Type B pancreatic cell (in vitro differentiated cells): ENCODE data around the gene IER3. TPM values are rescaled to one million over a fixed set of nuclear protein-coding genes. Genes with fewer than 3 reads are reported as not detected.
A peak's percentile ranks its signal among the peaks of the same experiment; 100 is the strongest.

Source experiments
- DNase-seq: peaks from one replicate; pipeline ENCODE4 v3.0.0; 2021; ENCODE audit warnings: mixed read lengths; ENCODE audit not compliant: unreplicated experiment; ENCODE audit errors: extremely low spot score
- H3K27ac Mint-ChIP-seq: 2 replicates; pipeline ENCODE4 v1.8.0; 2021; ENCODE audit warnings: mild to moderate bottlenecking, mixed read lengths
- H3K27me3 Mint-ChIP-seq: 2 replicates; pipeline ENCODE4 v1.8.0; 2021; ENCODE audit warnings: mixed read lengths
- H3K36me3 Mint-ChIP-seq: 2 replicates; pipeline ENCODE4 v1.8.0; 2021; ENCODE audit warnings: mixed read lengths
- H3K4me1 Mint-ChIP-seq: one replicate; pipeline ENCODE4 v1.8.0; 2021; ENCODE audit warnings: mixed read lengths; ENCODE audit not compliant: unreplicated experiment
- H3K4me3 Mint-ChIP-seq: 2 replicates; pipeline ENCODE4 v1.8.0; 2021; ENCODE audit warnings: mild to moderate bottlenecking, mixed read lengths
- H3K9me3 Mint-ChIP-seq: 2 replicates; pipeline ENCODE4 v1.8.0; 2021; ENCODE audit warnings: mixed read lengths
- total RNA-seq: library from RNA; stranded (reverse); gene quantifications from 2 replicates; pipeline ENCODE4 v1.2.1, GENCODE V29; 2021; ENCODE audit warnings: low replicate concordance
- TF ChIP-seq, protein P1 (sequence below): fragments of 200-600 bp; sonication (generic); conservative IDR thresholded peaks from 2 replicates; pipeline ENCODE4 v1.5.0; 2021; ENCODE audit warnings: antibody characterized with exemption, mild to moderate bottlenecking

The IER3 gene
- total RNA-seq, 1 donor from 2014 or later = 24.3 TPM

DNA sequence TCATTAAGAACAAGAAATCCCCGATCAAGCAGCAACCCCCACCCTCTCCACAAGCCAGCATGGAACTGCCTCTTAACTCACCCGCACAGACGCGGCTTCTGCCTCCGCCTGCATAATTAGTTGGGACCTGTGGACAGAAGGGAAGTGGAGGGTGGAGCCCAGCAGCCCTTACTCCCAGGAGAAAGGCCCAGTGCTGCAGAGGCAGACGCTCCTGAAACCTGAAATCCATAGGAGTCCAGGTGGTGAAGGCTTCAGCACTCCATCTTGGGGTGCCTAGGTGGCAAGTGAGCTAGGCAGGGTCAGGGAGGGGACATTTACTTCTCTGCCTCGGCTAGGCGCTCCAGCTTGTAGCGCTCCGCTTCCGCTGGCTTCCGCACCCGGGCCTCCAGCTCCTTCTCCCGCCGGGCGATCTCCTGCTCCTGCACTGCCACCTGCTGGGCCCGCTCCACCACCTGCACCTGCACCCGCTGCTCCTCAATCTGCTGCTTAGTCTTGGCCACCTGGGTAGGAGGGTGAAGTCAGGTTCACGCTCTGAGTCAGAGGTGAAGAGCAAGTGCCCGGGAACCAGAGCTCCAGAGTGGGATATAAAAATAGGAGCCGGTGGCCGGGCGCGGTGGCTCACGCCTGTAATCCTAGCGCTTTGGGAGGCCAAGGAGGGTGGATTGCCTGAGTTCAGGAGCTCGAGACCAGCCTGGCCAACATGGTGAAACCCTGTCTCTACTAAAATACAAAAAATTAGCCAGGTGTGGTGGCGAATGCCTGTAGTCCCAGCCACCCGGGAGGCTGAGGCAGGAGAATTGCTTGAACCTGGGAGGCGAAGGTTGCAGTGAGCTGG, 13.5 kb downstream of the IER3 start:
- no peak overlapping the region for H3K27ac Mint-ChIP-seq
- TF ChIP-seq, protein P1, sequence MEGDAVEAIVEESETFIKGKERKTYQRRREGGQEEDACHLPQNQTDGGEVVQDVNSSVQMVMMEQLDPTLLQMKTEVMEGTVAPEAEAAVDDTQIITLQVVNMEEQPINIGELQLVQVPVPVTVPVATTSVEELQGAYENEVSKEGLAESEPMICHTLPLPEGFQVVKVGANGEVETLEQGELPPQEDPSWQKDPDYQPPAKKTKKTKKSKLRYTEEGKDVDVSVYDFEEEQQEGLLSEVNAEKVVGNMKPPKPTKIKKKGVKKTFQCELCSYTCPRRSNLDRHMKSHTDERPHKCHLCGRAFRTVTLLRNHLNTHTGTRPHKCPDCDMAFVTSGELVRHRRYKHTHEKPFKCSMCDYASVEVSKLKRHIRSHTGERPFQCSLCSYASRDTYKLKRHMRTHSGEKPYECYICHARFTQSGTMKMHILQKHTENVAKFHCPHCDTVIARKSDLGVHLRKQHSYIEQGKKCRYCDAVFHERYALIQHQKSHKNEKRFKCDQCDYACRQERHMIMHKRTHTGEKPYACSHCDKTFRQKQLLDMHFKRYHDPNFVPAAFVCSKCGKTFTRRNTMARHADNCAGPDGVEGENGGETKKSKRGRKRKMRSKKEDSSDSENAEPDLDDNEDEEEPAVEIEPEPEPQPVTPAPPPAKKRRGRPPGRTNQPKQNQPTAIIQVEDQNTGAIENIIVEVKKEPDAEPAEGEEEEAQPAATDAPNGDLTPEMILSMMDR = peak; percentile 77
- DNase-seq = peak; percentile 81
- H3K27me3 Mint-ChIP-seq = no peaks in the 10 kb centered on the region
- peaks cover 6% of the 10 kb centered on the region for H3K4me1 Mint-ChIP-seq
- H3K9me3 Mint-ChIP-seq = no peaks in the 10 kb centered on the region
- peaks cover 12% of the 10 kb centered on the region for H3K36me3 Mint-ChIP-seq
- no peak overlapping the region for H3K4me3 Mint-ChIP-seq

DNA sequence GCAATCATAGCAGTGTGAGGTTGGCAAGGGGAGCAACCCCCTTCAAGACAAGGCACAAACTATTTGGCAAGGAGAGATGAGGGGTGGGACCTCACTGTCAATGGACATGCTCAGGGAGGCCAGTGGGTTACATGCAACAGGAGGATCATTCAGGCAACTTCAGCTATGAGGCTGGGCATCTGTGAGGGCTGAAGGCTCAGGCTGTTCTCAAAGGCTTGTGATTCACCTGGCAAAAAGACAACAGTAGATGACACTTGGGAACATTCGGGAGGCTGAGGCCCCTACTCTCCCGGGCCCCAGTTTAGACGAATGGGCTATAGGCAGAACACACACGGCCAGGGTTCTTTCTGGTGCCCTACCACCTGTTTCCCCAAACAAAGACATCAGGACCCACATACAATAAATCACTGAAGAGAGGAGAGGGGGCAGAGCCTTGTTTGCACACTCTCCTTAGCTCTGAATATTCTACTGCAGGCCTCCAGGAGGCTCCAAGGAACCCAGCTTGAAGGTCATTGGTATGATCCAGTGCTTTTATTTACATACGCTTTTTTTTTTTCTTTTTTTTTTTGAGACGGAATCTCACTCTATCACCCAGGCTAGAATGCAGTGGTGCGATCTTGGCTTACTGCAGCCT, 16.3 kb downstream of the IER3 start:
- DNase-seq = no peak
- H3K27me3 Mint-ChIP-seq = no peaks in the 10 kb centered on the region
- peak overlapping the region; percentile 18 for H3K27ac Mint-ChIP-seq
- no peaks in the 10 kb centered on the region for H3K9me3 Mint-ChIP-seq
- H3K4me1 Mint-ChIP-seq = peaks cover 11% of the 10 kb centered on the region
- H3K4me3 Mint-ChIP-seq = no peak overlapping the region
- TF ChIP-seq, protein P1 = peak; percentile 39
- peaks cover 29% of the 10 kb centered on the region for H3K36me3 Mint-ChIP-seq

DNA sequence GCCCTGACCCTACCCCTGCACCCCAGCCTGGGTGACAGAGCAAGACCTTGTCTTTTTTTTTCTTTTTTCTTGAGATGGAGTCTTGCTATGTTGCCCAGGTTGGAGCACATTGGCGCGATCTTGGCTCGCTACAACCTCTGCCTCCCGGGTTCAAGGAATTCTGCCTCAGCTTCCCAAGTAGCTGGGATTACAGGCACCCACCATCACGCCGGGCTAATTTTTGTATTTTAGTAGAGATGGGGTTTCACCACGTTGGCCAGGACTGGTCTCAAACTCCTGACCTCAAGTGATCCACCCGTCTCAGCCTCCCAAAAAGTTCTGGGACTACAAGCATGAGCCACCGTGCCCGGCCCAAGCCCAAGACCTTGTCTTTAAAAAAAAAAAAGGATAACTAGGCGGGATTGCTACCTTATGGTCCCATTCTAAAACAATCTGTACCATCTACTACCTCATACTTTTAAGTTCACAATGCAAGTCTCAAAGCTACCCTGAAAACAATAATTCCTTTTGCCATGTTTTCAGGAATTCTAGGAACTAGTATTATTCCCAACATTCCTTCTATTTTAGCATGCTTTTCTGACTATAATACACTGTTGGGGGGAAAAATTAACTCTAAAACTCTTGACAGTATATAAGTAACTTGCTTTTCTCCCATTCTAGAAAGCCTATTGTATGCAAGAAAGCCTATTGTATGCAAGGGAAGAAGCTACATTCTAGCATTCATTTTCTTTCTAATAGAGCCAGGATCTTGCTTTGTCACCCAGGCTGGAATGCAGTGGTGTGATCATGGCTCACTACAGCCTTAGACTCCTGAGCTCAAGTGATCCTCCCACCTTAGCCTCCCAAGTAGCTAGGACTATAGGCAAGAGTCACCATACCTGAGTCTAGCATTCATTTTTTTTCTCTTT, 17.6 kb downstream of the IER3 start:
- peaks cover 16% of the 10 kb centered on the region for H3K4me1 Mint-ChIP-seq
- peaks cover 3% of the 10 kb centered on the region for H3K27me3 Mint-ChIP-seq
- H3K27ac Mint-ChIP-seq = peak overlapping the region; percentile 47

GRCh38 chr6:30725713-30726505, 18.4 kb downstream of the IER3 start:
- H3K4me3 Mint-ChIP-seq = no peak overlapping the region
- TF ChIP-seq, protein P1 = no peak
- DNase-seq = no peak
- peaks cover 16% of the 10 kb centered on the region for H3K4me1 Mint-ChIP-seq
- no peaks in the 10 kb centered on the region for H3K9me3 Mint-ChIP-seq
- H3K27ac Mint-ChIP-seq = peak overlapping the region; percentile 62
- peaks cover 44% of the 10 kb centered on the region for H3K36me3 Mint-ChIP-seq
- H3K27me3 Mint-ChIP-seq = peaks cover 6% of the 10 kb centered on the region

More for the DNA sequence above, 17.6 kb downstream of the IER3 start:
- H3K4me3 Mint-ChIP-seq = no peak overlapping the region
- TF ChIP-seq, protein P1 = no peak
- H3K9me3 Mint-ChIP-seq = no peaks in the 10 kb centered on the region
- peaks cover 37% of the 10 kb centered on the region for H3K36me3 Mint-ChIP-seq
- no peak for DNase-seq
